Body of pancreas (tissue), 4 donors: ENCODE measurements around the gene PLXNB2.

Experiments used
- CTCF ChIP-seq, 7 experiments: fragments of 450-650 bp in 4 of 7; fragments of 200-600 bp in 3 of 7; sonication (generic) in 3 of 7; IDR thresholded peaks; one replicate each; pipeline ENCODE4 v1.5.1; 2016 to 2019; ENCODE audit warnings: antibody characterized with exemption in 7 of 7
- POLR2A ChIP-seq, 3 donors: fragments of 450-650 bp; IDR thresholded peaks; one replicate each; pipeline ENCODE4 v1.6.1; 2016; ENCODE audit warnings: antibody characterized with exemption in 3 of 3, mild to moderate bottlenecking in 2 of 3

DNA sequence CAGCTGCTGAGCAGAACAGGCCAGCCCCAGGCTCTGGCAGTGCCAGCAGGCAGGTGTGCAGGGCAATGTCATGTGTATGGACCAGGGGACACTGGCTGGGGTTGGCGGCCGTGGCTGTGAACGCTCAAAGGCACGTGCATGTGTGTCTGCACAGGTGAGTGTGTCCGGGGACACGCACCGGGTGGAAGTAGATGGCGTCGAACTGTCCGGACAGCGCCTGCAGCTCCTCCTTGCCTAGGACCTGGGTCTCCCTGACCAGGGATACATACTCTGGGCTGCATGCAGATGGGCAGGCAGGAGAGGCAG, 57.2 kb downstream of the PLXNB2 start:
- TF ChIP-seq CTCF (IDR thresholded peaks at IDR 0.05) (no peak), POLR2A (IDR thresholded peaks at IDR 0.05) (no peak)
